LoVo (cell line): ENCODE results near the gene HNRNPLL.

Source experiments
- DNase-seq: peaks from one replicate; pipeline ENCODE4 v3.0.0-alpha.2; 2016; ENCODE audit warnings: low spot score

HNRNPLL gene

GRCh38 chr2:38592951-38593350, 9.8 kb downstream of the HNRNPLL start:
- no peak for DNase-seq

GRCh38 chr2:38591152-38591551, 11.6 kb downstream of the HNRNPLL start:
- DNase-seq, result no peak

- no peak for DNase-seq
These were observed 12.7 kb downstream of the HNRNPLL start for GRCh38 chr2:38590053-38590452.

GRCh38 chr2:38586931-38587330, 15.8 kb downstream of the HNRNPLL start:
- no peak for DNase-seq

GRCh38 chr2:38584881-38585280, 17.8 kb downstream of the HNRNPLL start:
- no peak for DNase-seq

GRCh38 chr2:38583994-38584393, 18.7 kb downstream of the HNRNPLL start:
- DNase-seq, result no peak

GRCh38 chr2:38583524-38583923, 19.2 kb downstream of the HNRNPLL start:
- no peak for DNase-seq

- peak; percentile 68 for DNase-seq
These were observed 21.3 kb downstream of the HNRNPLL start for GRCh38 chr2:38581193-38582147.

- DNase-seq, result no peak
These were observed 22.6 kb downstream of the HNRNPLL start for GRCh38 chr2:38580115-38580636.

- peak; percentile 57 for DNase-seq
These were observed 23.9 kb downstream of the HNRNPLL start for GRCh38 chr2:38578832-38579231.

GRCh38 chr2:38574278-38574677, 28.4 kb downstream of the HNRNPLL start:
- no peak for DNase-seq

GRCh38 chr2:38572167-38572566, 30.6 kb downstream of the HNRNPLL start:
- DNase-seq, result no peak

GRCh38 chr2:38571193-38571592, 31.5 kb downstream of the HNRNPLL start:
- DNase-seq, result no peak

GRCh38 chr2:38568724-38569436, 33.8 kb downstream of the HNRNPLL start:
- no peak for DNase-seq

- no peak for DNase-seq
These were observed 37.4 kb downstream of the HNRNPLL start for GRCh38 chr2:38565333-38565732.

- DNase-seq, result no peak
These were observed 41.0 kb downstream of the HNRNPLL start for GRCh38 chr2:38561691-38562090.

- DNase-seq, result no peak
These were observed 42.6 kb downstream of the HNRNPLL start for GRCh38 chr2:38560092-38560491.

- DNase-seq, result no peak
These were observed 44.7 kb downstream of the HNRNPLL start for GRCh38 chr2:38557981-38558380.

- no peak for DNase-seq
These were observed 45.5 kb downstream of the HNRNPLL start for GRCh38 chr2:38557217-38557616.

- DNase-seq, result no peak
These were observed 46.5 kb downstream of the HNRNPLL start for GRCh38 chr2:38556006-38556801.

GRCh38 chr2:38554973-38555595, 47.6 kb downstream of the HNRNPLL start:
- peak; percentile 14 for DNase-seq

GRCh38 chr2:38553554-38553953, 49.2 kb downstream of the HNRNPLL start:
- no peak for DNase-seq
